GM20000 (cell line): ENCODE results near the gene PRIM1.
"Not testable (repeated sequence)": the region's sequence is repeated elsewhere in the genome, so short reads cannot be mapped to it uniquely, and the experiment has no call there.

Experiments
- DNase-seq: peaks from one replicate; pipeline ENCODE4 v3.0.0; 2012; ENCODE audit warnings: low spot score
- TF ChIP-seq, protein P1 (sequence below): IDR thresholded peaks from 2 replicates; pipeline ENCODE4 v1.5.1; 2012; ENCODE audit warnings: mild to moderate bottlenecking, control low read depth; ENCODE audit errors: extremely low read depth, missing control alignments

Gene PRIM1

DNA sequence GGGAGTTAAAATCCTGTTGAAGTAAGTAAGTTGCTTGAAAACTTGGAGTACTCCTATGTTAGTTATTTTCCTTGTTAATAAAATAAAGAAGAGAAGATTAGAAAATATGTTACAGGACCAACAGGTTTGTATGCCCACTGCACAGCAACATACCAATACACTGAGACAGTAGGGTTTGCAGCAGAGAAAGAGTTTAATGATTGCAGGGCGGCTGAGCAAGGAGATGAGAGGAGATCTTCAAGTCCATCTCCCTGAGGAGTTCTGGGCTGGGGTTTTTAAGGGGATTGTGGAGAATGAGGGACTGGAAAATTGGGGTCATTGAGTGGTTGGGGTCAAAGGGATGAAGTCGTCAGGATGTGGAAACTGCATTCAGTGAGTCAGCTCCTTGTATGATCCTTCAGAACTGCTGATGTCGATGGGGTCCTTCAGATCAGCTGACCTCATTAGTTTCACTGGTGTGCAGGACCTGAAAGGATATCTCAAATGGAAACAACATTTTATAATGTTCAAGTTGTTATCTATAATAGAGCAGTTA lies 6.7 kb upstream of the PRIM1 start:
- no peak for DNase-seq
- TF ChIP-seq, protein P1, sequence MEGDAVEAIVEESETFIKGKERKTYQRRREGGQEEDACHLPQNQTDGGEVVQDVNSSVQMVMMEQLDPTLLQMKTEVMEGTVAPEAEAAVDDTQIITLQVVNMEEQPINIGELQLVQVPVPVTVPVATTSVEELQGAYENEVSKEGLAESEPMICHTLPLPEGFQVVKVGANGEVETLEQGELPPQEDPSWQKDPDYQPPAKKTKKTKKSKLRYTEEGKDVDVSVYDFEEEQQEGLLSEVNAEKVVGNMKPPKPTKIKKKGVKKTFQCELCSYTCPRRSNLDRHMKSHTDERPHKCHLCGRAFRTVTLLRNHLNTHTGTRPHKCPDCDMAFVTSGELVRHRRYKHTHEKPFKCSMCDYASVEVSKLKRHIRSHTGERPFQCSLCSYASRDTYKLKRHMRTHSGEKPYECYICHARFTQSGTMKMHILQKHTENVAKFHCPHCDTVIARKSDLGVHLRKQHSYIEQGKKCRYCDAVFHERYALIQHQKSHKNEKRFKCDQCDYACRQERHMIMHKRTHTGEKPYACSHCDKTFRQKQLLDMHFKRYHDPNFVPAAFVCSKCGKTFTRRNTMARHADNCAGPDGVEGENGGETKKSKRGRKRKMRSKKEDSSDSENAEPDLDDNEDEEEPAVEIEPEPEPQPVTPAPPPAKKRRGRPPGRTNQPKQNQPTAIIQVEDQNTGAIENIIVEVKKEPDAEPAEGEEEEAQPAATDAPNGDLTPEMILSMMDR: no peak

DNA sequence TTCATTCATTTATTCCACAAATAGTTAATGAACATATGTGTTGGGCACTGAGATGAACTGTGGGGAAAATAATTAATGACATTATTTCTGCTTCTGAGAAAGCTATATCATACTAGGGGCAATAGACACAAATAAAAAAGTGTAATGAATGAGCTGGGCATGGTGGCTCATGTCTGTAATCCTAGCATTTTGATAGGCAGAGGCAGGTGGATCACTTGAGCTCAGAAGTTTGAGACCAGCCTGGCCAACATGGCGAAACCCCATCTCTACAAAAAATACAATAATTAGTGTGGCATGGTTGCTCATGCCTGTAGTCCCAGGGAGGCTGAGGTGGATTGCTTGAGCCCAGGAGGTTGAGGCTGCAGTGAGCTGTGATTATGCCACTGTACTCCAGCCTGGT lies 5.8 kb upstream of the PRIM1 start:
- not testable (repeated sequence) for DNase-seq

DNA sequence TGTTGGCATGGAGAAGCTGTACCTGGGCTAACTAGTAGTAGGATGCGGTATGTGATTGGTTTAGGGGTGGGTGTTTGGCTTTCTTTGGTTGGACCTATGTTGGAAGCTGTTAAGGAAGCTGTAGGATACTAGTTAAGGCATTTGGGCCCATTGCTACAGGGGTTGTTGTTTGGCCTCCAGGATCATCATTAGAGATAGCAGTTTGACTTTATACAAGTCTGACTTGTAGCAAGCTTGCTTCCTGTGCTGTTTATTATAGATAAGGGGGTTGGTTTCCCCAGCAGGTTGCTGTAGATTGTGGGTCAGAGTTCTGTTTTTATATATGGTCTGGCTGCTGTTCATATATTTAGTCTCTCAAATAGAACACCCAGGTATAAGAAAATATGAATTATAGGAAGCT lies 1.4 kb upstream of the PRIM1 start:
- DNase-seq: no peak

GRCh38 chr12:56750596-56750995 lies 1.5 kb downstream of the PRIM1 start:
- DNase-seq: not testable (repeated sequence)

More for the DNA sequence above, 1.4 kb upstream of the PRIM1 start:
- TF ChIP-seq, protein P1: no peak

- TF ChIP-seq, protein P1: no peak
- DNase-seq: no peak
Observed at GRCh38 chr12:56749853-56750252, 2.3 kb downstream of the PRIM1 start.

- DNase-seq: no peak
- TF ChIP-seq, protein P1: no peak
Observed at GRCh38 chr12:56749359-56749758, 2.8 kb downstream of the PRIM1 start.

DNA sequence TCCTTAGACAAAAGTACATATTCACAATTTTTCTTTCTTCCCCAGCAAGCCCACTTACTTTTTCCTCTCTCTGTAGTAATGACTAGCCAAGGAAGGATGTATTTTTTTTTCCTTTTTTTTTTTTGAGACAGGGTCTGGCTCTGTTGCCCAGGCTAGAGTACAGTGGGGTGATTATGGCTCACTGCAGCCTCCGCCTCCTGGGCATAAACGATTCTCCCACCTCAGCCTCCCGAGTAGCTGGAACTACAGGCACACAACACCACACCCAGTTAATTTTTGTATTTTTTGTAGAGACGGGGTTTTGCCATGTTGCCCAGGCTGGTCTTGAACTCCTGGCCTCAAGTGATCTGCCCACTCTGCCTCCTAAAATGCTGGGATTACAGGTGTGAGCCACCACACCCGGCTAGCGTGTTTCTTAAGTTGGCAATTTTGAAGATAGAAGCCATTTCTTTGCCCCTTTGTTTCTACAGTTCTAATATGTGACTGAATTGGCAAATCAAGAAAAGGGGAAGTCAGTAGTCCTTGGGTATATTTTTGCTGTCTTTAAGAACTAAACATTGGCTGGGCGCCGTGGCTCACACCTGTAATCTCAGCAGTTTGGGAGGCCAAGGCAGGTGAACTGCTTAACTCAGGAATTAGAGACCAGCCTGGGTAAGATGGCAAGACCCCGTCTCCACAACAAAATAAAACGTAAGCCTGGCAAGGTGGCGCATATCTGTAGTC lies 23.8 kb downstream of the PRIM1 start:
- TF ChIP-seq, protein P1: no peak
- no peak for DNase-seq

- not testable (repeated sequence) for DNase-seq
Observed at GRCh38 chr12:56726196-56726675, 25.9 kb downstream of the PRIM1 start.

DNA sequence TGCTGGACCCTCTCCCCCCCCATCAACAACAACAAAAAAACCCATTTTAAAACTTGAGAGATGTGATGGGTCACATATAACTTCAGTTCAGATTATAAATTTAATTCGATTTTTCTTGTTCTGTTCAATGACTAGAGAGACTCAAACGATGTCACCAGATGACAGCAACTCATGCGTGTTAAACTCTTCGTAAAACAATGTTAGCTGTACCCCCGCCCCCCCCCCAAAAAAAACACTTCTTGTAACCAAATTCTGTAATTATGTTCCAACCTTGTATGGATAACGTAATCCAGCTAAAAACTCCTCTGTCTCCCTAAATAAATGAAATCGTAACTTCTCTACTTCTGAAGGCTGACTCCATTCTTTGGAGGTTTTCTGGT lies 26.4 kb downstream of the PRIM1 start:
- DNase-seq: no peak
- TF ChIP-seq, protein P1: no peak
